KOPT-K1 (cell line): Measurements from ENCODE around the gene GPR155.
"Not testable (repeated sequence)": the region's sequence is repeated elsewhere in the genome, so short reads cannot be mapped to it uniquely, and the experiment has no call there.

Source experiments
- H3K27ac ChIP-seq: fragments of 200-600 bp; sonication (generic); 2 replicates; pipeline ENCODE4 v1.5.1; 2016; ENCODE audit warnings: antibody characterized with exemption, mild to moderate bottlenecking, low read depth, low read length; ENCODE audit not compliant: poor library complexity, severe bottlenecking
- H3K36me3 ChIP-seq: fragments of 200-600 bp; sonication (generic); 2 replicates; pipeline ENCODE4 v1.5.1; 2017; ENCODE audit warnings: antibody characterized with exemption, mild to moderate bottlenecking, low read length, moderate library complexity; ENCODE audit not compliant: insufficient read depth
- H3K9me3 ChIP-seq: fragments of 200-600 bp; sonication (generic); 2 replicates; pipeline ENCODE4 v1.5.1; 2017; ENCODE audit warnings: antibody characterized with exemption, low read length, mild to moderate bottlenecking; ENCODE audit not compliant: insufficient read depth, poor library complexity, severe bottlenecking

Gene GPR155

DNA sequence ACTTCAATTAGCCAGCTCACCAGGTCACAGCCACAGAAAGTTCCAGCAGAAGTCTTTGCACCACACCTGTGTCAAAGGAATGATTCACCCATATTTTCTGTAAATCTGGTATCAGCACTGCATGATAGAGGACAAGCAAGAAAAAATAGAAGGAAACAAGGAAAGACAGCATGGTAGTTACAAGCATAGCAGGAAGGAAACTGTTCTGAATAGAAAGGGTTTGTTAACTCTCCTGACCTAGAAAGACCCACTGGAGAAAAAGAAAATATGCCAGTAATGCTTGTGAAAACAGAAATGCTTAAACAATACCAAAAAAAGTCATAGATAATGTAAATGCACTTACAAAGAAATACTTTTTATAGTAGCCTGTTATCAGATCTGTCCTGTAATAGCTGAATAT, 50.5 kb downstream of the GPR155 start:
- no peak overlapping the region for H3K27ac ChIP-seq
- peaks cover 19% of the 10 kb centered on the region for H3K36me3 ChIP-seq
- H3K9me3 ChIP-seq = no peaks in the 10 kb centered on the region

DNA sequence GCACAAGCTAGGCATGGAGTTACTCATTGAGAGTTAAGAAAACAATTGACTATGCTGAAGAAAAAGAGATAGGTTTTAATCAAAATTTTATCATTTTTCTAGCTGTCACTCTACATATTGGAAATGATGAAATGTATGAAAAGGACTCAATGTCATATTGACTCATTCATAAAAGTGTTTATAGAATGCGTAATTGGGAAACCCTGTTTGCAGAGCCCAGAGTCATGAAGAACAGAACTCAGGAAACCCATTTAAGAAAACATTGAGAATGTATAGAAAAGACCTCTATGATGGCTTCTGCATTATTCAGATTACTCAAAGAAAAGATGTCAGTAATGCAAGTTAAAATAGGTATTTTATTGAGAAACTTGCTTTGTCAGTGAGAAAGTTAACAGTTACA, 54.9 kb downstream of the GPR155 start:
- Histone ChIP-seq H3K36me3 (peaks cover 41% of the 10 kb centered on the region), H3K9me3 (peaks cover 9% of the 10 kb centered on the region), H3K27ac (no peak overlapping the region)

DNA sequence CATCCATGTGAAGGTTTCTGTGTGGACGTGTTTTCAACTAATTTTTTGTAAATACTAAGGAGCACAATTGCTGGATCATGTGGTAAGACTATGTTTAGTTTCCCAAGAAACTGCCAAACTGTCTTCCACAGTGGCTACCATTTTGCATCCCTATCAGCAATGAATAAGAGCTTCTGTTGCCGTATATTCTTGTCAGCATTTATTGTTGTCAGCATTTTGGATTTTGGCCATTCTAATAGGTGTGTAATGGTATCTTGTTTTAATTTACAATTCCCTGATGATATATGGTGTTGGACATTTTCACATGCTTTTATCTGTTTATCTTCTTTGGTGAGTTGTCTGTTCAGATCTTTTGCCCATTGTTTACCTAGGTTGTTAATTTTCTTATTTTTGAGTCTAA, 56.8 kb downstream of the GPR155 start:
- H3K36me3 ChIP-seq = peaks cover 31% of the 10 kb centered on the region
- H3K9me3 ChIP-seq = peaks cover 9% of the 10 kb centered on the region
- H3K27ac ChIP-seq = no peak overlapping the region

DNA sequence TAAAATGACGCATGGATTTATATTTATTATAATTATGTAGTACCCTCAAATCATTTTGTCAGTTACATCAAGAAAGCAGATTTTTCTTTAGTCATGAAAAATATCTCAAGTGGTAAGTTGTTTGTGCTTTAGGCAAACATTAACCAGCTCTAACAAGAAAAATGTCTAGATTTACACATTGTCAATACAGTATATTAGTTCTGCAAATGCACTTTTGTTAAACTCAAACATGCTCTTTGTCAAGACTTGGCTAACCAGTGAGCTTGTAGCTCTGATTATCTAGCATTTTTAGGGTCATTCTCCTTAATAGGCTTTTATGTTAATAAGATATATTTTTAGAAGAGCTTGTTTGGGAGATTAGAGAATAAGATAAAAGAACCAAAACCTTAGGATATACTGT, 58.6 kb downstream of the GPR155 start:
- peaks cover 9% of the 10 kb centered on the region for H3K9me3 ChIP-seq
- H3K36me3 ChIP-seq = peaks cover 37% of the 10 kb centered on the region
- H3K27ac ChIP-seq = no peak overlapping the region

DNA sequence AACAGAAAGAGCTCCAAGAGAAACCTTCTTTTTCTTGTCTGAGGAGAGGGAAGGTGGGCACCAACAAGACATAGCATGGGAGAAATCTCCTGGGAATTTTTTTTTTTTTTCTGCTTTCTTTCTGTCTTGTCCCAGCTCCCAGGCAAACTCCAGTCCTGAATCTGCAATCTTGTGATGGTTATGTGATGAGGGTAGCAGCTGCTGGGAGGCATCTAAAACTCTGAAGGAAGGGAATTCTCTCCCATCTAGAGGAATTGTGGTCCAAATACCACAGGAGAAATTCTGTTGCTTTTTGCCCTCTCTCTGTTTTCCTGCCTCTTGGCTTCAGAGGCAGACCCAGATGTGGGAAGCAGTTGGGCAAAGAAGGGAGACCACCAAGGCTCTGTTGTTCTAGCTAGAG, 74.6 kb downstream of the GPR155 start:
- peaks cover 5% of the 10 kb centered on the region for H3K36me3 ChIP-seq
- H3K9me3 ChIP-seq = no peaks in the 10 kb centered on the region
- H3K27ac ChIP-seq = no peak overlapping the region

DNA sequence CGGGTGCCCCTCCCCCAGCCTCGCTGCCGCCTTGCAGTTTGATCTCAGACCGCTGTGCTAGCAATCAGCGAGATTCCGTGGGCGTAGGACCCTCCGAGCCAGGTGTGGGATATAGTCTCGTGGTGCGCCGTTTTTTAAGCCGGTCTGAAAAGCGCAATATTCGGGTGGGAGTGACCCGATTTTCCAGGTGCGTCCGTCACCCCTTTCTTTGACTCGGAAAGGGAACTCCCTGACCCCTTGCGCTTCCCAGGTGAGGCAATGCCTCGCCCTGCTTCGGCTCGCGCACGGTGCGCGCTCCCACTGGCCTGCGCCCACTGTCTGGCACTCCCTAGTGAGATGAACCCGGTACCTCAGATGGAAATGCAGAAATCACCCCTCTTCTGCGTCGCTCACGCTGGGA, 76.8 kb downstream of the GPR155 start:
- H3K9me3 ChIP-seq, H3K27ac ChIP-seq, H3K36me3 ChIP-seq: not testable (repeated sequence)

DNA sequence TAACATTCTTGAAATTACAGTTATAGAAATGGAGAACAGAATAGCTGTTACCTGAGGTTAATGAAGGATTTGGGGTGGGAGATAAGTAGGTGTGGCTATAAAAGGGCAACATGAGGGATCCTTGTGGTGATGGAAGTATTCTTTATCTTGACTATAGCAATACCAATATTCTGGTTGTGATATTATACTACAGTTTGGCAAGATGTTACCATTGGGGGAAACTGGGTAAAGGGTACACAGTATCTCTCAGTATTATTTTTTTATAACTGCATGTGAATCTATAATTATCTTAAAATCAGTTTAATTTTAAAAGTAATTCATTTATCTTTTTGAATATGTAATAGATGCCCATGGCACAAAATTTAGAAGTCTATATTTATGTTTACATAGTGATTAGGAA, 83.2 kb downstream of the GPR155 start:
- H3K27ac ChIP-seq = no peak overlapping the region
- no peaks in the 10 kb centered on the region for H3K9me3 ChIP-seq
- H3K36me3 ChIP-seq = peaks cover 17% of the 10 kb centered on the region; the same call in 1 of the 2 replicates

DNA sequence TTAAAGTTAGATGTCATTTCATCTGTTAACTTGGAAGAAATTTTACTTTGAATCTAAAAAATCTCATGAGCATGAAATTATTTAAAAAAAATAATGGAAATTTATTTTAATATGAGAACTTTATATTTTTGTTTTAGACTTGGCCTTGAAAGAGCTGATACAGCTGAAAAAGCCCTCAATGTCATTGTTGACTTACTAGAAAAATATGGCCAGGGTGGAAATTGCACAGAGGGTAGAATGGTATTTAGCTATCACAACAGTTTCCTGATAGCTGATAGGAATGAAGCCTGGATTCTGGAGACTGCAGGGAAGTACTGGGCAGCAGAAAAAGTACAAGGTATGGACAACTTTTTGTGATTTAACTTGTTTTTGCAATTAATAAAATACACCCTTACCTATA, 86.0 kb downstream of the GPR155 start:
- Histone ChIP-seq H3K27ac (no peak overlapping the region), H3K9me3 (no peaks in the 10 kb centered on the region), H3K36me3 (peaks cover 17% of the 10 kb centered on the region; the same call in 1 of the 2 replicates)

DNA sequence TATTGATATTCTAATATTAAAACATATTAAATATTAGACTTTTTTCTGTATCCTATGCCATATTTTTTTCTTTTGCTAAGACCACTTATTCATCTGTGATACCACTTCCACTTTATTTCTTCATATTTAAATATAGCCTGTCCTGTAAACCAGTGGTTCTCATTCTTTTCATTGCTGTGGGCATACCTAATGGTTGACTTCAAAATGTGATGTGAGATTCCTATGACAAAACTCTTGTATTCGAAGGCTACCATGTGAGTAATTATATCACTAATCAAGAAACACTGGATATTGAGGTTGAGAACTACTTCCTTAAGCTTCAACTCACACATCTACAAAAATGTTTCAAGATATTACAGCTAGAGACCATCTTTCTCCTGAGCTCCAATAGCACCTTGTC, 87.7 kb downstream of the GPR155 start:
- Histone ChIP-seq H3K27ac (no peak overlapping the region), H3K36me3 (peaks cover 17% of the 10 kb centered on the region; the same call in 1 of the 2 replicates), H3K9me3 (no peaks in the 10 kb centered on the region)

DNA sequence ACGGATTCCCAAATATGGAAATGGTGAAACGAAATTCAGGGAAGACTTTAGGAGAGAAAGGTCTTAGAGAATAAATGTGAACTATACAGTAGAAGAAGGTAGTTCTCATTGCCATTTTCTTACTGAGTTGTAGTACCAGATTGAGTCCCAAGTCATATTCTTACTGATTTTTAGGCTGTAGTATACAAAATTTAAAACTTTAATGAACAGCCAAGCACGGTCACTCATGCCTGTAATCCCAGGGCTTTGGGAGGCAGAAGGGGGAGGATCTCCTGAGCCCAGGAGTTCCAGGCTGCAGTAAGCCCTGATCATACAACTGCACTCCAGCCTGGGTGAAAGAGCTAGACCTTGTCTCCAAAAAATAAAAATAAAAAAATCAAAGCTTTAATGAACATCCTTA, 89.1 kb downstream of the GPR155 start:
- Histone ChIP-seq H3K36me3 (peaks cover 15% of the 10 kb centered on the region; the same call in 1 of the 2 replicates), H3K9me3 (no peaks in the 10 kb centered on the region), H3K27ac (no peak overlapping the region)

DNA sequence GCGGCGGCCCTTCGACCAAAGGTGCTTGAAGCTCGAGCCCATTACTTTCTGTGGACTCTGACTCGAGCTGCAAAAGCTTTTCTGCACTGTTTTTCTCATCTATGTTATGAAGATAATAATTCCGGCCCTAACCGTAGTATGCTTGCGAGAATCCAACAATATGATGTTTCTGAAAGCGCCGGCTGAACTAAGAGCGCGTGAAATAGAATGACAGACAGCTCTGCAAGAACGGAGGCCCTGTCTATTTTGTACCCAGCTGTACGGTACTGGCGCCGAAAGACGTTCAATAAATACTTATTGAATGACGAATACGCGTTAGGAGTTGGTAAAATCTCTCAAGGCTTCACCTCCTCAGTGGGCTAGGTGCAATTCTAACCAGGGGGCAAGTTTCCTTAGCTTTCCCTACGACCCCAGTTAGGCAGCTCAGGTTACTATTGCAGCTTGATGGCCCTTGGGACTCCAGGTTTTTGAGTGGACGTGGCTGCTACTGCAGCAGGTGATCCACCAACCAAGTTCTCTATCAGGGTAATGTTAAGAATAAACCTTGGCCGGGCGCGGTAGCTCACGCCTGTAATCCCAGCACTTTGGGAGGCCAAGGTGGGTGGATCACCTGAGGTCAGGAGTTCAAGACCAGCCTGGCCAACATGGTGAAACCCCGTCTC, 90.7 kb downstream of the GPR155 start:
- no peaks in the 10 kb centered on the region for H3K9me3 ChIP-seq
- H3K36me3 ChIP-seq = peaks cover 23% of the 10 kb centered on the region; the same call in 1 of the 2 replicates
- peak overlapping the region; percentile 68 for H3K27ac ChIP-seq

DNA sequence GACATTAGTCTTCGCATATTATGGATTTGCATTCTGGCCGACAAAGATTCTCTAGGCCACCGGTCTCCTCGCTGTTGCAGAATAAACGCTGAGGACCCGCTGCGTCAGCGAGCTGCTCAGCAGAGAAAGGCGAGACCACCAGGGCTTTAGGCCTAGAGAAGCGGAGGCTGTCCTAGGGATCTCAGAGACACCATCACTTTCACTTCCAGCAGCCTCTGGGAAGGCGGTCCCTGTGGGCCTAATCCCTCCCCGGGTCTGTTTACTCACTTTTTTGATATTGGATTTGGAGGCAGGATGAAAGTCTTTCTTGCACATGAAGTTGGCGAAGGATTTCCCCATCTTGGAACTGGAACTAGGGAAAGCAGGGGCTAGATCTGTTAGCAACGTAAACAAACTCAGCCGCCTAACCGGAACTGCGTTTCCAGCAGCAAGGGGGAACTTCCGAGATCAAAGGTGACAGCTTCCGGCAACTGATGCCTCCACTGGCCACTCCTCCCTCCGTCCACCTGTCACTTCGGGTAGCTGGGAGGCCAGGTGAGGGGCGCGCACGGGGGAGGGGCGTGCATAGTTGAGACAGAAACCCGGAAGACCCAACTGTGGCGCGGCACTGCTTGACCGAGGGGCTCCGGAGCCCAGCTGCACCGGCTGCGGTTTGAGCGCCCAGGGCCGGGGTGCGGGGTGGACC, 91.4 kb downstream of the GPR155 start, which contains the start of gene SCRN3:
Gene SCRN3, plus strand, starts transcription at position 447 of the 685 bp plus-strand sequence. CDS start 2,554 bp downstream, outside the sequence.
- peak within 1 kb of the TSS; percentile 68 for H3K27ac ChIP-seq
- no peaks in the 10 kb centered on the region for H3K9me3 ChIP-seq
- H3K36me3 ChIP-seq = peaks cover 21% of the 10 kb centered on the region; the same call in 1 of the 2 replicates

DNA sequence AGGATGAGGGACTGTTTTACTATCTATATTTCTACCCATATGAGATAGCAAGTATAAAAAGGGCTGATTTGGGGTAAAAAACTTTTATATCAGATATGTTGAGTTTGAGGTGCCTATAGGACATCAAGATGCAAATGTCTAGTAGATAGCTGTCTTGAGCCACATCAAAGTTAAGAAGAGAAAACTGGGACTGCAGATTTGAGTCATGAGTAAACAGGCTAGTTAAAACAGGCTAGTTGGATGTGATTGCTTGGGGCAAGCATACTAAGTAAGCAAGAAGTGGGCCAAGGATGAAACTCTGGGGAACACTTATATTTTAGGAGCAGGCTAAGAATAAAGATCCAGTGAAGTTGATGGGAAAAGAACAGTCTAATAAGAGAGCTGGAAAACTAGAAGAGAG, 94.1 kb downstream of the GPR155 start:
- Histone ChIP-seq H3K27ac (no peak overlapping the region), H3K36me3 (peaks cover 30% of the 10 kb centered on the region)

DNA sequence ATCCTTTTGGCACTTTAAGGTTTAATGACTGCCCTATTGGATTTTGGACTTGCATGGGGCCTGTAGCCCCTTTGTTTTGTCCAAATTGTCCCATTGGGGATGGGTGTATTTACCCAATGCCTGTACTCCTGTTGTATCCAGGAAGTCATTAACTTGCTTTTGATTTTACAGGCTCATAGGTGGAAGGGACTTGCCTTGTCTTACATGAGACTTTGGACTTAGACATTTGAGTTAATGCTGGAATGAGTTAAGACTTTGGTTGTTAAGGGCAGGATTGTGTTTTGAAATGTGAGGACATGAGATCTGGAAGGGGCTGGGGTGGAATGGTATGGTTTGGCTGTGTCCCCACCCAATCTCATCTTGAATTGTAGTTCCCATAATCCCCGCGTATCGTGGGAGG, 96.5 kb downstream of the GPR155 start:
- peaks cover 54% of the 10 kb centered on the region for H3K36me3 ChIP-seq
- not testable (repeated sequence) for H3K27ac ChIP-seq, H3K9me3 ChIP-seq

More for the DNA sequence above, 94.1 kb downstream of the GPR155 start:
- H3K9me3 ChIP-seq = no peaks in the 10 kb centered on the region

DNA sequence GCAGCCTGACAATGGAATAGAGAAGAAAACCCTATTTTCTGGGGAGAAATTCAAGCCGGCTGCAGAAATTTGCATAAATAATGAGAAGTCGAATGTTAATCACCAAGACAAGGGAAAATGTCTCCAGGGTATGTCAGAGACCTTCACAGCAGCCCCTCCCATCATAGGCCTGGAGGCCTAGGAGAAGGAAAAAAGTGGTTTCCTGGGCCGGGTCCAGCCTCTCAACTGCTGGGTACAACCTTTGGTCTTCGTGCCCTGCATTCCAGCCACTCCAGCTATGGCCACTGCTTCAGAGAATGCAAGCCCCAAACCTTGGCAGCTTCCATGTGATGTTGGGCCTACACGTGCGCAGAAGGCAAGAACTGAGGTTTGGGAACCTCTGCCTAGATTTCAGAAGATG, 97.3 kb downstream of the GPR155 start:
- Histone ChIP-seq H3K9me3 (no peaks in the 10 kb centered on the region), H3K36me3 (peaks cover 62% of the 10 kb centered on the region), H3K27ac (no peak overlapping the region)

DNA sequence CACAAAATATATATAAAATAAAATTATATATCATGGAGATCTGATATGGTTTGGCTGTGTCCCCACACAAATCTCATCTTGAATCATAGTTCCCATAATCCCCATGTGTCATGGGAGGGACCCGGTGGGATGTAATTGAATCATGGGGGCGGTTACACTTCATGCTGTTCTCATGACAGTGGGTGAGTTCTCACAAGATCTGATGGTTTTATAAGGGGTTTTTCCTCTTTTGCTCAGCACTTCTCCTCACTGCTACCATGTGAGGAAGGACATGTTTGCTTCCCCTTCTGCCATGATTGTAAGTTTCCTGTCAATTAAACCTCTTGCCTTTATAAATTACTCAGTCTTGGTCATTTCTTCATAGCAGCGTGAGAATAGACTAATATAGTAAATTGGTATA, 98.1 kb downstream of the GPR155 start:
- peaks cover 68% of the 10 kb centered on the region for H3K36me3 ChIP-seq
- not testable (repeated sequence) for H3K9me3 ChIP-seq, H3K27ac ChIP-seq
